B cell (primary cell): ENCODE measurements around the gene ATP7B.

Experiments used
- CTCF ChIP-seq: fragments of 200-600 bp; IDR thresholded peaks from one replicate; pipeline ENCODE4 v1.8.0; 2022; ENCODE audit warnings: antibody characterized with exemption, mild to moderate bottlenecking
- EZH2 ChIP-seq: IDR thresholded peaks from 2 replicates; pipeline ENCODE4 v1.6.1; 2012; ENCODE audit warnings: borderline replicate concordance, low read depth, mild to moderate bottlenecking, moderate library complexity, low read length; ENCODE audit not compliant: insufficient read depth, poor library complexity, severe bottlenecking

- TF ChIP-seq CTCF: no peak
- no peak for TF ChIP-seq EZH2
These were observed 50.5 kb downstream of the ATP7B start for GRCh38 chr13:51960766-51961165.
